ENCODE data around the gene SREBF2. TPM values are rescaled to one million over a fixed set of nuclear protein-coding genes. Genes with fewer than 3 reads are reported as not detected.
A peak's percentile ranks its signal among the peaks of the same experiment; 100 is the strongest.

SREBF2 gene
- total and polyA plus RNA-seq, 2 of the 13 experiments (the other 11 are each of a cell fraction or from before 2014, with no cell fraction given) = 53.8 to 72.6 TPM

DNA sequence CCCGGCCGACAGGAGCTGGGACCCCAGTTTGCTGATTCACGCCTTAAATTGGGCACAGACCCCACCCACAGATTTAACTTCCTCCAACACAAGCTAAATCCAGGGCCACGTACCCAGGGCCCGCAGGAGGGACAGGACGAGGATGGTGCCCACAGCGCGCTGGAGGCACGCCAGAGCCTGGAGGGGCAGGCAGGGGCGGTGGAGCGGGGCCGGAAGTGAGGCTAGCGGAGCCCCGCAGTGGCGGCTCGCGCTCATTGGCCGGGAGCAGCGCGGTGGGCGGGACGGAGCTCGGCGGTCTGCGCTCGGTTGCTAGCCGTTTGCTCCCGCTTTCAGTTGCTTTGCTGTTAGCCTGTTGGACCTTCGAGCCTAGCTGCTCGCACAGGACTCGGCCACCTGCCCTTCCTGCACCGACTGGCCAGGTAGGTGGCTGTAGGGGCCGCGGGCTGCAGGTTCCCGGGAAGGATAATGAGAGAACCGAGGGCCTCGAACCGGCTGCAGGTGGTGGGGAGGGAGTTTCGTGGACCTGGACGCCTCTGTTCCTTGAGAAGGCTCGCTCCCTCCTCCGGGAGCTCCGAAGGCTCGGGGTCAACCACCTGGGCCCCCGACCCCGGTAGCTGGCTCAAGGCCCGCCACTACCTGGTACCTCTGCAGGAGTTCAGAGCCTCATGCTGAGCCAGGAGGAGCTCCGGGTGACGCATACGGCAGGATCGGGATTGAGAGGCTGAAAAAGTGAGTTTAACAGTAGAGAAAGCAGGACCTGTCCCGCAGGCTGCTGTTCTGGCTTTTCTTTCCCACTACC lies 32.4 kb upstream of the SREBF2 start, which contains the start of gene CCDC134 (continued):
- TF ChIP-seq MXI1 (IDR thresholded peaks at IDR 0.05; ENCODE audit: borderline replicate concordance, low read depth, low read length) = no peak
- TF ChIP-seq KLF6 (CRISPR knock-in tag; IDR thresholded peaks at IDR 0.05) = peak; percentile 61; the same call in 1 of the 2 replicates
- no peak for TF ChIP-seq JDP2 (CRISPR knock-in tag; IDR thresholded peaks at IDR 0.05; ENCODE audit: borderline replicate concordance)
- TF ChIP-seq ZNF605 (CRISPR knock-in tag; IDR thresholded peaks at IDR 0.05) = peak; percentile 93
- TF ChIP-seq, protein P1, sequence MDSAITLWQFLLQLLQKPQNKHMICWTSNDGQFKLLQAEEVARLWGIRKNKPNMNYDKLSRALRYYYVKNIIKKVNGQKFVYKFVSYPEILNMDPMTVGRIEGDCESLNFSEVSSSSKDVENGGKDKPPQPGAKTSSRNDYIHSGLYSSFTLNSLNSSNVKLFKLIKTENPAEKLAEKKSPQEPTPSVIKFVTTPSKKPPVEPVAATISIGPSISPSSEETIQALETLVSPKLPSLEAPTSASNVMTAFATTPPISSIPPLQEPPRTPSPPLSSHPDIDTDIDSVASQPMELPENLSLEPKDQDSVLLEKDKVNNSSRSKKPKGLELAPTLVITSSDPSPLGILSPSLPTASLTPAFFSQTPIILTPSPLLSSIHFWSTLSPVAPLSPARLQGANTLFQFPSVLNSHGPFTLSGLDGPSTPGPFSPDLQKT (CRISPR knock-in tag; IDR thresholded peaks at IDR 0.05; ENCODE audit: borderline replicate concordance) = peak; percentile 64; the same call in 1 of the 2 replicates
- peak; percentile 91 for TF ChIP-seq REPIN1 (CRISPR knock-in tag; IDR thresholded peaks at IDR 0.05; ENCODE audit: borderline replicate concordance, low read depth)
- no peak; the same call in 1 of the 2 replicates for TF ChIP-seq ZZZ3 (CRISPR knock-in tag; IDR thresholded peaks at IDR 0.05; ENCODE audit: borderline replicate concordance)
- TF ChIP-seq, protein P2, sequence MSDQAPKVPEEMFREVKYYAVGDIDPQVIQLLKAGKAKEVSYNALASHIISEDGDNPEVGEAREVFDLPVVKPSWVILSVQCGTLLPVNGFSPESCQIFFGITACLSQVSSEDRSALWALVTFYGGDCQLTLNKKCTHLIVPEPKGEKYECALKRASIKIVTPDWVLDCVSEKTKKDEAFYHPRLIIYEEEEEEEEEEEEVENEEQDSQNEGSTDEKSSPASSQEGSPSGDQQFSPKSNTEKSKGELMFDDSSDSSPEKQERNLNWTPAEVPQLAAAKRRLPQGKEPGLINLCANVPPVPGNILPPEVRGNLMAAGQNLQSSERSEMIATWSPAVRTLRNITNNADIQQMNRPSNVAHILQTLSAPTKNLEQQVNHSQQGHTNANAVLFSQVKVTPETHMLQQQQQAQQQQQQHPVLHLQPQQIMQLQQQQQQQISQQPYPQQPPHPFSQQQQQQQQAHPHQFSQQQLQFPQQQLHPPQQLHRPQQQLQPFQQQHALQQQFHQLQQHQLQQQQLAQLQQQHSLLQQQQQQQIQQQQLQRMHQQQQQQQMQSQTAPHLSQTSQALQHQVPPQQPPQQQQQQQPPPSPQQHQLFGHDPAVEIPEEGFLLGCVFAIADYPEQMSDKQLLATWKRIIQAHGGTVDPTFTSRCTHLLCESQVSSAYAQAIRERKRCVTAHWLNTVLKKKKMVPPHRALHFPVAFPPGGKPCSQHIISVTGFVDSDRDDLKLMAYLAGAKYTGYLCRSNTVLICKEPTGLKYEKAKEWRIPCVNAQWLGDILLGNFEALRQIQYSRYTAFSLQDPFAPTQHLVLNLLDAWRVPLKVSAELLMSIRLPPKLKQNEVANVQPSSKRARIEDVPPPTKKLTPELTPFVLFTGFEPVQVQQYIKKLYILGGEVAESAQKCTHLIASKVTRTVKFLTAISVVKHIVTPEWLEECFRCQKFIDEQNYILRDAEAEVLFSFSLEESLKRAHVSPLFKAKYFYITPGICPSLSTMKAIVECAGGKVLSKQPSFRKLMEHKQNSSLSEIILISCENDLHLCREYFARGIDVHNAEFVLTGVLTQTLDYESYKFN (CRISPR knock-in tag; conservative IDR thresholded peaks at IDR 0.05) = peak; percentile 41
- TF ChIP-seq ZNF235 (CRISPR knock-in tag; IDR thresholded peaks at IDR 0.05; ENCODE audit: borderline replicate concordance) = no peak
- TF ChIP-seq EZH2 (conservative IDR thresholded peaks at IDR 0.05; ENCODE audit: low read depth, low read length) = no peak
- TF ChIP-seq NCOA5 (CRISPR knock-in tag; IDR thresholded peaks at IDR 0.05) = no peak
- no peak for TF ChIP-seq TBX3 (IDR thresholded peaks at IDR 0.05; ENCODE audit: borderline replicate concordance)
- TF ChIP-seq, protein P3, sequence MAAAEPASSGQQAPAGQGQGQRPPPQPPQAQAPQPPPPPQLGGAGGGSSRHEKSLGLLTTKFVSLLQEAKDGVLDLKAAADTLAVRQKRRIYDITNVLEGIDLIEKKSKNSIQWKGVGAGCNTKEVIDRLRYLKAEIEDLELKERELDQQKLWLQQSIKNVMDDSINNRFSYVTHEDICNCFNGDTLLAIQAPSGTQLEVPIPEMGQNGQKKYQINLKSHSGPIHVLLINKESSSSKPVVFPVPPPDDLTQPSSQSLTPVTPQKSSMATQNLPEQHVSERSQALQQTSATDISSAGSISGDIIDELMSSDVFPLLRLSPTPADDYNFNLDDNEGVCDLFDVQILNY (CRISPR knock-in tag; conservative IDR thresholded peaks at IDR 0.05) = no peak
- TF ChIP-seq CCDC6 (CRISPR knock-in tag; IDR thresholded peaks at IDR 0.05) = peak; percentile 79
- no peak for TF ChIP-seq GZF1 (CRISPR knock-in tag; IDR thresholded peaks at IDR 0.05)
- peak; percentile 25; the same call in 1 of the 2 replicates for TF ChIP-seq NFKBIZ (CRISPR knock-in tag; IDR thresholded peaks at IDR 0.05)
- no peak for TF ChIP-seq SNRNP70 (IDR thresholded peaks at IDR 0.05; ENCODE audit: low read depth, low read length)
- TF ChIP-seq, protein P4, sequence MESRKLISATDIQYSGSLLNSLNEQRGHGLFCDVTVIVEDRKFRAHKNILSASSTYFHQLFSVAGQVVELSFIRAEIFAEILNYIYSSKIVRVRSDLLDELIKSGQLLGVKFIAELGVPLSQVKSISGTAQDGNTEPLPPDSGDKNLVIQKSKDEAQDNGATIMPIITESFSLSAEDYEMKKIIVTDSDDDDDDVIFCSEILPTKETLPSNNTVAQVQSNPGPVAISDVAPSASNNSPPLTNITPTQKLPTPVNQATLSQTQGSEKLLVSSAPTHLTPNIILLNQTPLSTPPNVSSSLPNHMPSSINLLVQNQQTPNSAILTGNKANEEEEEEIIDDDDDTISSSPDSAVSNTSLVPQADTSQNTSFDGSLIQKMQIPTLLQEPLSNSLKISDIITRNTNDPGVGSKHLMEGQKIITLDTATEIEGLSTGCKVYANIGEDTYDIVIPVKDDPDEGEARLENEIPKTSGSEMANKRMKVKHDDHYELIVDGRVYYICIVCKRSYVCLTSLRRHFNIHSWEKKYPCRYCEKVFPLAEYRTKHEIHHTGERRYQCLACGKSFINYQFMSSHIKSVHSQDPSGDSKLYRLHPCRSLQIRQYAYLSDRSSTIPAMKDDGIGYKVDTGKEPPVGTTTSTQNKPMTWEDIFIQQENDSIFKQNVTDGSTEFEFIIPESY (CRISPR knock-in tag; IDR thresholded peaks at IDR 0.05) = no peak
- no peak for TF ChIP-seq NR2F2 (IDR thresholded peaks at IDR 0.05; ENCODE audit: borderline replicate concordance, low read depth)
- TF ChIP-seq, protein P5, sequence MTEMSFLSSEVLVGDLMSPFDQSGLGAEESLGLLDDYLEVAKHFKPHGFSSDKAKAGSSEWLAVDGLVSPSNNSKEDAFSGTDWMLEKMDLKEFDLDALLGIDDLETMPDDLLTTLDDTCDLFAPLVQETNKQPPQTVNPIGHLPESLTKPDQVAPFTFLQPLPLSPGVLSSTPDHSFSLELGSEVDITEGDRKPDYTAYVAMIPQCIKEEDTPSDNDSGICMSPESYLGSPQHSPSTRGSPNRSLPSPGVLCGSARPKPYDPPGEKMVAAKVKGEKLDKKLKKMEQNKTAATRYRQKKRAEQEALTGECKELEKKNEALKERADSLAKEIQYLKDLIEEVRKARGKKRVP (CRISPR knock-in tag; IDR thresholded peaks at IDR 0.05) = no peak; a peak in 1 of 4 replicates
- TF ChIP-seq KDM4B (CRISPR knock-in tag; IDR thresholded peaks at IDR 0.05) = no peak

Data from HepG2 (cell line).